CD4-positive, CD25-positive, alpha-beta regulatory T cell (primary cell): ENCODE measurements around the gene SMIM44. TPM values are rescaled to one million over a fixed set of nuclear protein-coding genes. Genes with fewer than 3 reads are reported as not detected.

Experiments
- ATAC-seq, 2 donors: fragments of 150-1000 bp; cut with Tn5 transposase; one replicate each; pipeline ENCODE4 v1.10.0; 2021; ENCODE audit warnings: low read depth in 2 of 2, moderate number of reproducible peaks in 2 of 2, moderate library complexity in 1 of 2
- DNase-seq, 3 donors: peaks; one replicate each; pipeline versions ENCODE4 v3.0.0 to v3.0.0-alpha.2; 2012 to 2022; ENCODE audit warnings: mixed read lengths in 1 of 3
- H3K27ac ChIP-seq: one replicate; pipeline ENCODE4 v1.7.0; 2013; ENCODE audit warnings: mild to moderate bottlenecking, low read length; ENCODE audit not compliant: insufficient read depth, poor library complexity, severe bottlenecking
- H3K27me3 ChIP-seq: one replicate; pipeline ENCODE4 v1.7.0; 2013; ENCODE audit warnings: low read length; ENCODE audit not compliant: control insufficient read depth, insufficient read depth
- H3K36me3 ChIP-seq: one replicate; pipeline ENCODE4 v1.7.0; 2013; ENCODE audit warnings: mild to moderate bottlenecking, low read length, moderate library complexity; ENCODE audit not compliant: control insufficient read depth, insufficient read depth
- H3K4me1 ChIP-seq: 2 replicates; pipeline ENCODE4 v1.7.0; 2013; ENCODE audit warnings: mild to moderate bottlenecking, low read length; ENCODE audit not compliant: insufficient read depth, control insufficient read depth, poor library complexity, severe bottlenecking
- H3K4me3 ChIP-seq: one replicate; pipeline ENCODE4 v1.7.0; 2013; ENCODE audit warnings: low read depth, mild to moderate bottlenecking, low read length, moderate library complexity
- H3K9me3 ChIP-seq, 2 experiments: 1 replicate in 1 of 2; 2 replicates in 1 of 2; pipeline ENCODE4 v1.7.0; 2013; ENCODE audit warnings: low read length in 2 of 2, mild to moderate bottlenecking in 1 of 2, moderate library complexity in 1 of 2; ENCODE audit not compliant: control insufficient read depth in 2 of 2
- H3K27ac Mint-ChIP-seq, 3 donors: one replicate each; pipeline ENCODE4 v1.8.0; 2020 to 2022; ENCODE audit warnings: mild to moderate bottlenecking in 3 of 3, mixed read lengths in 3 of 3, moderate library complexity in 2 of 3
- H3K27me3 Mint-ChIP-seq: one replicate; pipeline ENCODE4 v1.8.0; 2022; ENCODE audit warnings: mild to moderate bottlenecking, mixed read lengths
- H3K36me3 Mint-ChIP-seq: one replicate; pipeline ENCODE4 v1.8.0; 2020; ENCODE audit warnings: mixed read lengths
- H3K4me1 Mint-ChIP-seq, 4 donors: one replicate each; pipeline ENCODE4 v1.8.0; 2020 to 2022; ENCODE audit warnings: mixed read lengths in 4 of 4, mild to moderate bottlenecking in 1 of 4
- H3K4me3 Mint-ChIP-seq, 4 donors: one replicate each; pipeline ENCODE4 v1.8.0; 2020 to 2022; ENCODE audit warnings: mild to moderate bottlenecking in 4 of 4, mixed read lengths in 4 of 4, moderate library complexity in 3 of 4
- H3K9me3 Mint-ChIP-seq, 7 donors: one replicate each; pipeline ENCODE4 v1.8.0; 2020 to 2022; ENCODE audit warnings: mixed read lengths in 7 of 7, mild to moderate bottlenecking in 3 of 7, moderate library complexity in 2 of 7
- polyA plus RNA-seq, 4 donors: library from polyadenylated mRNA; unstranded; fragments of 300-500 nt; fragmentation: Illumina TruSeq; gene quantifications; one replicate each; pipeline ENCODE4 v1.2.3, GENCODE V29; 2021
- total RNA-seq: library from RNA; stranded (reverse); gene quantifications from one replicate; pipeline ENCODE4 v1.2.3, GENCODE V29; 2022

Gene SMIM44
- total and polyA plus RNA-seq, 5 donors from 2014 or later = not detected

- H3K9me3 Mint-ChIP-seq = no peaks in the 10 kb centered on the region
- Histone ChIP-seq H3K4me1 (peaks cover 12% of the 10 kb centered on the region), H3K27ac (no peak overlapping the region), H3K9me3 (no peaks in the 10 kb centered on the region), H3K27me3 (no peaks in the 10 kb centered on the region), H3K36me3 (no peaks in the 10 kb centered on the region), H3K4me3 (no peak overlapping the region)
- H3K36me3 Mint-ChIP-seq = no peaks in the 10 kb centered on the region
- peaks cover 0 to 20% (median 7%) of the 10 kb centered on the region in 4 donors for H3K4me1 Mint-ChIP-seq
- ATAC-seq = no peak
- peak overlapping the region in 1 of 3 donors; percentile 80 for H3K27ac Mint-ChIP-seq
- no peak for DNase-seq
- no peak overlapping the region for H3K4me3 Mint-ChIP-seq
- peaks cover 5% of the 10 kb centered on the region for H3K27me3 Mint-ChIP-seq
Measured at GRCh38 chr19:3481241-3482090, 1.8 kb downstream of the SMIM44 start.

DNA sequence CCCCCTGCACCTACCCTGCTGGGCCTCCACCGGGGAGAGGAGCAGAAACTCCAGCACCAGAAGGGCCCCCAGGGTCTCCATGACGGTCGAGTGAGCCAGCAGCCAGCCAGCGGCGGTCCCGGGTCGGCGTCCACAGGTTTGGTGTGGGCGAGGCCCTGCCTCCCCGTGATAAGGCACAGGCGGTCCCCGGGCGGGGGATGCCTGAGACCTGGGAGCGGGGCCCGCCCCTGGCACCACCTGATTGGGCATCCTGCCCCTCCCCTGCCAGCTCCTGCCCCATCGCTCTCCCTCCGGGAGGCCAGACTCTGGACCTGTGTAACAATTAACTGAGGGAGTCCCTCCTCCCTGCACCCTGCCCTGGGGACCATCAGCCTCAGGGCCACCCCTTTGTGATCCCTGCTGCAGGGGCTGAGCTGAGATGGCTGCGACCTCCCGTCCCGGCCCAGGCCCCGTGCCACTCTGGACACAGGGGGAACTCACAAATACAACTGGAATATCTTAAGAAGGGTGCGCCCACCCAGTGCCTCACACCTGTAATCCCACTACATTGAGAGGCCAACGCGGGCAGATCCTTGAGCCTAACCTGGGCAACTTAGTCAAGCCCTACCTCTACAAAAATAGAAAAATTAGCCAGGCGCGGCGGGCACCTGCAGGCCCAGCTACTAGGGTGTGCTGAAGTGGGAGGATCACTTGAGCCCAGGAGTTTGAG lies 2.7 kb downstream of the SMIM44 start, which contains the start of gene SMIM24:
TSS of gene SMIM24 (minus strand) at position 143 of the 709 bp plus-strand sequence. CDS start at position 81, 62 bp downstream.
- Mint-ChIP-seq H3K27me3 (peaks cover 5% of the 10 kb centered on the region), H3K36me3 (no peaks in the 10 kb centered on the region), H3K9me3 (no peaks in the 10 kb centered on the region), H3K4me3 (peak within 1 kb of the TSS in 1 of 4 donors; percentile 22), H3K4me1 (peaks cover 0 to 20% (median 7%) of the 10 kb centered on the region in 4 donors), H3K27ac (peak within 1 kb of the TSS in 1 of 3 donors; percentile 80)
- Histone ChIP-seq H3K4me1 (peaks cover 12% of the 10 kb centered on the region), H3K27ac (no peak within 1 kb of the TSS), H3K4me3 (no peak within 1 kb of the TSS), H3K27me3 (no peaks in the 10 kb centered on the region), H3K9me3 (no peaks in the 10 kb centered on the region), H3K36me3 (no peaks in the 10 kb centered on the region)
- ATAC-seq = no peak
- no peak for DNase-seq

- no peaks in the 10 kb centered on the region for H3K27me3 ChIP-seq
- no peak overlapping the region for H3K27ac Mint-ChIP-seq
- no peak overlapping the region for H3K27ac ChIP-seq
- H3K4me3 ChIP-seq = no peak overlapping the region
- no peaks in the 10 kb centered on the region for H3K9me3 ChIP-seq
- no peaks in the 10 kb centered on the region for H3K9me3 Mint-ChIP-seq
- peaks cover 12% of the 10 kb centered on the region for H3K4me1 ChIP-seq
- peaks cover 0 to 18% (median 7%) of the 10 kb centered on the region in 4 donors for H3K4me1 Mint-ChIP-seq
- DNase-seq (peak; percentile 26 to 41 (median 36)), ATAC-seq (no peak)
- H3K27me3 Mint-ChIP-seq = peaks cover 5% of the 10 kb centered on the region
- H3K36me3 Mint-ChIP-seq = no peaks in the 10 kb centered on the region
- H3K36me3 ChIP-seq = no peaks in the 10 kb centered on the region
- peak overlapping the region in 1 of 4 donors; percentile 22 for H3K4me3 Mint-ChIP-seq
Measured at GRCh38 chr19:3479834-3480215, 3.4 kb downstream of the SMIM44 start.

DNA sequence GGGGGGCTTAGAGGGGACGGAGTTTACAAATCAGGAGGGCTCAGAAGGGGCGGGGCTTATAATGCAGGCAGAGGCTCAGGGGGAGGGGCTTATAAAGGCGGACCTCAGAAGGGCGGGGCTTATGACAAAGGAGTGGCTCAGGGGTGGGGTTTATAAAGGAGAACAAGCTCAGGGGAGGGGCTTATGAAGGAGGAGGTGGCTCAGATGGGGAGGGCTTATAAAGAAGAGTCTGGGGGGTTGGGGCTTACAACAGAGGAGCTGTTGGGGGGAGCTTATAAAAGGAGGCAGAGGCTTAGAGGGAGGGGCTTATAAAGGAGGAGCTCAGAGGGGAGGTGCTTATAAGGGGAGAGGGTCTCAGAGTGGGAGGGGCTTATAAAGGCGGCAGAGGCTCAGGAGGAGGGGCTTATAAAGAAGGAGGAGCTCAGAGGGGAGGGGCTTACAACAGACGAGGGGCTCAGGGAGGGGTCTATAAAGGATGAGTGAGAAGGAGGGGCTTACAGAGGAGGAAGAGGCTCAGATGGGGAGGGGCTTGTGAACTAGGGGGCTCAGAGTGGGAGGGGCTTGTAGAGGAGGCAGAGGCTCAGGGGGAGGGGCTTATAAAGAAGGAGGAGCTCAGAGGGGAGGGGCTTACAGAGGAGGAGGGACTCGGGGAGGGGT lies 3.9 kb downstream of the SMIM44 start:
- no peak overlapping the region for H3K4me3 ChIP-seq
- H3K27ac ChIP-seq = no peak overlapping the region
- ATAC-seq = peak; percentile 41 to 59
- H3K27me3 Mint-ChIP-seq = peaks cover 5% of the 10 kb centered on the region
- peak overlapping the region in 1 of 3 donors; percentile 52 for H3K27ac Mint-ChIP-seq
- H3K4me1 ChIP-seq = peaks cover 12% of the 10 kb centered on the region
- H3K36me3 ChIP-seq = no peaks in the 10 kb centered on the region
- DNase-seq = peak; percentile 38 to 55 (median 50)
- H3K9me3 ChIP-seq = no peaks in the 10 kb centered on the region
- no peaks in the 10 kb centered on the region for H3K27me3 ChIP-seq
- H3K36me3 Mint-ChIP-seq = no peaks in the 10 kb centered on the region
- H3K9me3 Mint-ChIP-seq = no peaks in the 10 kb centered on the region
- peaks cover 0 to 18% (median 7%) of the 10 kb centered on the region in 4 donors for H3K4me1 Mint-ChIP-seq
- H3K4me3 Mint-ChIP-seq = peak overlapping the region in 2 of 4 donors; percentile 38 to 44

DNA sequence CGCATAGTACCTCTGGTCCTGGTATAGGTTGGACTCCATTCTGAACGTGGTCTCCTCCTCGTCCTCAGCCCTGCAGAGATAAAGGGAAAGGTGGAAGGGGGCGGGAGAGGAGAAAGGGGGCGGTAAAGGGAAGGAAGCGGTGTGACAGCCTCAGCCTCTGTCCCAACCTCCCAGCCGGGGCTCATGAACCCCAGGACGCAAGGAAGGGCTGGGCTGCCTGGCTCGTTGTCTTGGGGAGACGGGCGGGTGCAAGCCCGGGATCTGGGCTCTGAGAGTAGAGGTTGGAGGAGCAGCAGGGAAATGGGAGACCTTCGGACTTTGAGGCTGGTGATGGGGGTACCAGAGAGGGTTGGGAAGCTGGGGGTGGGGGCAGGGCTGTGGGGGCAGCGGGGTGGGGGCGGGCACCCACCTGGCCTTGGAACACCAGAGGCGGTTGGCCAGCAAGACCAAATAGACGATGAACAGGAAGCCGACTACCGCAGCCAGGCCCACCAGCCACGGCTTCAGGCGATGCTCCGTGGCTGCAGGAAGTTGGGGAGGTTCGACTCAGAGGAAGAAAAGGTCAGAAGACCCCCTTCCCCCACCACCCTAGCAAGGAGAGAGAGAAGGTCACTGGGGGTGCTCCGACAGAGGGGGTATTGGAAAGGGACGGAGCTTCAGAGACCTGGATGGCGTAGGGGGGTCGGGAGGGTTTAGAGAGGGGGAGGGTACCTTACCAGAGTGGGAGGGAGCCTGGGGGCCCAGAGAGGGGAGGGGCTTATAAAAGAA lies 4.6 kb downstream of the SMIM44 start:
- Mint-ChIP-seq H3K27me3 (peaks cover 5% of the 10 kb centered on the region), H3K36me3 (no peaks in the 10 kb centered on the region), H3K4me1 (peaks cover 0 to 18% (median 7%) of the 10 kb centered on the region in 4 donors), H3K4me3 (peak overlapping the region; percentile 36 to 79 (median 58)), H3K9me3 (peaks cover 0 to 2% (median 0%) of the 10 kb centered on the region in 7 donors), H3K27ac (peak overlapping the region; percentile 46 to 57 (median 52))
- no peaks in the 10 kb centered on the region for H3K36me3 ChIP-seq
- ATAC-seq (peak; percentile 11 to 14), DNase-seq (peak in 1 of 3 donors; percentile 43)
- no peak overlapping the region for H3K4me3 ChIP-seq
- H3K4me1 ChIP-seq = peaks cover 12% of the 10 kb centered on the region
- no peaks in the 10 kb centered on the region for H3K9me3 ChIP-seq
- no peak overlapping the region for H3K27ac ChIP-seq
- no peaks in the 10 kb centered on the region for H3K27me3 ChIP-seq

- no peaks in the 10 kb centered on the region for H3K27me3 ChIP-seq
- H3K9me3 ChIP-seq = no peaks in the 10 kb centered on the region
- H3K27ac ChIP-seq = no peak overlapping the region
- DNase-seq (no peak), ATAC-seq (no peak)
- no peak overlapping the region for H3K4me3 ChIP-seq
- peak overlapping the region in 1 of 3 donors; percentile 57 for H3K27ac Mint-ChIP-seq
- H3K4me3 Mint-ChIP-seq = peak overlapping the region in 3 of 4 donors; percentile 36 to 71 (median 55)
- H3K36me3 Mint-ChIP-seq = no peaks in the 10 kb centered on the region
- peaks cover 5% of the 10 kb centered on the region for H3K27me3 Mint-ChIP-seq
- H3K36me3 ChIP-seq = no peaks in the 10 kb centered on the region
- peaks cover 0 to 18% (median 7%) of the 10 kb centered on the region in 4 donors for H3K4me1 Mint-ChIP-seq
- peaks cover 0 to 2% (median 0%) of the 10 kb centered on the region in 7 donors for H3K9me3 Mint-ChIP-seq
- peaks cover 12% of the 10 kb centered on the region for H3K4me1 ChIP-seq
Measured at GRCh38 chr19:3477951-3478350, 5.3 kb downstream of the SMIM44 start.

DNA sequence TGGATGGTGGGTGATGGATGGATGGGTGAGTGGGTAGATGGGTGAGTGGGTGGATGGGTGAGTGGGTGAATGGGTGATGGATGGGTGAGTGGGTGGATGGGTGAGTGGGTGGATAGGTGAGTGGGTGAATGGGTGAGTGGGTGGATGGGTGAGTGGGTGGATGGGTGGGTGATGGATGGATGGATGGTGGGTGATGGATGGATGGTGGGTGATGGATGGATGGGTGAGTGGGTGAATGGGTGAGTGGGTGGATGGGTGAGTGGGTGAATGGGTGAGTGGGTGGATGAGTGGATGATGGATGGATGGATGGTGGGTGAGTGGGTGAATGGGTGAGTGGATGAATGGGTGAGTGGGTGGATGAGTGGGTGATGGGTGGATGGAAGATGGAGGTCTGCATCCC lies 5.7 kb downstream of the SMIM44 start:
- Histone ChIP-seq H3K27me3 (no peaks in the 10 kb centered on the region), H3K4me3 (no peak overlapping the region), H3K36me3 (no peaks in the 10 kb centered on the region), H3K4me1 (peaks cover 12% of the 10 kb centered on the region), H3K9me3 (no peaks in the 10 kb centered on the region), H3K27ac (no peak overlapping the region)
- Mint-ChIP-seq H3K27me3 (peaks cover 5% of the 10 kb centered on the region), H3K9me3 (peaks cover 0 to 2% (median 0%) of the 10 kb centered on the region in 7 donors), H3K4me1 (peaks cover 0 to 18% (median 7%) of the 10 kb centered on the region in 4 donors), H3K27ac (no peak overlapping the region), H3K36me3 (no peaks in the 10 kb centered on the region), H3K4me3 (no peak overlapping the region)
- no peak for DNase-seq
- no peak for ATAC-seq
